HG03108 (cell line): ENCODE data around the gene HDGFL2.

ENCODE experiments used
- ATAC-seq: cut with Tn5 transposase; IDR thresholded peaks from one replicate; pipeline ENCODE4 v1.9.1; 2021; ENCODE audit warnings: moderate library complexity; ENCODE audit not compliant: unreplicated experiment

Gene HDGFL2

GRCh38 chr19:4550018-4550417 is 77.9 kb downstream of the HDGFL2 start:
- no peak for ATAC-seq

- no peak for ATAC-seq
Observed at GRCh38 chr19:4550479-4551050, 78.5 kb downstream of the HDGFL2 start.
